ENCODE data around the gene TECPR1.

TECPR1 gene

DNA sequence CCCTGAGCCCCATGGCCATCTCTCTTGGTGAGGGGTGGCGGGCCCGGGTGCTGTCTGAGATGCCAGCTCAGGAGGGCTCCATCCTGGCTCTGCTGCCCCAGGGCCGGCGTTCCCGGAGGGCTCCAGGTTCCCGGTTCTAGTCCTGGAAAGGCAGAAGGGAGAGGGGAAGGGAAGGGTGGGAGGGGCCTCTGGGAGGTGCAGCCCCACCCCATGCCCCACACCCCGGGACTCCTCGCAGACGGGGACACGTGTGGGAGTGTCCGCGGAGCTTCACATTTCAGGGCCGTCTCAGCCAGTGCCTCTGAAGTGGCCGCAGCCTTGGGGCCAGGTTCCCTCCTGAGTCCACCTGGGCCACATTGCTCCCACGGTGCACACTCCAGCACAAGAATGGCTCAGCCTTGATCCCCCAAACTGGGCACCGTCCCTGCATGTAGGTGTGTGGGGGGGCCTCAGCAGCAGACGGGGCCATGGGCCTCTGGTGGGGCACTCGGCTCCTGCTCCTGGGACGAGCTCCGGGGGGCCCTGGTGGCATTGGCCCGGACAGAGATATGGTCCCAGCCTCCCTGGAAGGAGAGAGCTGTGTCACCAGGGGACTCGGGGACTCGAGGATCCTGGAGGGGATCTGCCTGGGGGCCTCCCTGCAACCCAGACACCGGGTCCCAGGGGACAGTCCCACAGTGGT, 35.0 kb downstream of the TECPR1 start:
- no peaks in the 10 kb centered on the region for H3K36me3 ChIP-seq (ENCODE audit: control insufficient read depth, low read length)
- H3K9me3 ChIP-seq (ENCODE audit: control insufficient read depth, insufficient read depth, low read length): no peaks in the 10 kb centered on the region
- H3K27ac ChIP-seq (ENCODE audit: low read depth, low read length): no peak overlapping the region
- no peaks in the 10 kb centered on the region for H3K9me2 ChIP-seq (replicated peaks; ENCODE audit: control insufficient read depth, low read length)
- no peaks in the 10 kb centered on the region for H3K79me2 ChIP-seq (ENCODE audit: control insufficient read depth, low read length)
- H3K4me3 ChIP-seq (ENCODE audit: low read length): no peak overlapping the region
- TF ChIP-seq, protein P1, sequence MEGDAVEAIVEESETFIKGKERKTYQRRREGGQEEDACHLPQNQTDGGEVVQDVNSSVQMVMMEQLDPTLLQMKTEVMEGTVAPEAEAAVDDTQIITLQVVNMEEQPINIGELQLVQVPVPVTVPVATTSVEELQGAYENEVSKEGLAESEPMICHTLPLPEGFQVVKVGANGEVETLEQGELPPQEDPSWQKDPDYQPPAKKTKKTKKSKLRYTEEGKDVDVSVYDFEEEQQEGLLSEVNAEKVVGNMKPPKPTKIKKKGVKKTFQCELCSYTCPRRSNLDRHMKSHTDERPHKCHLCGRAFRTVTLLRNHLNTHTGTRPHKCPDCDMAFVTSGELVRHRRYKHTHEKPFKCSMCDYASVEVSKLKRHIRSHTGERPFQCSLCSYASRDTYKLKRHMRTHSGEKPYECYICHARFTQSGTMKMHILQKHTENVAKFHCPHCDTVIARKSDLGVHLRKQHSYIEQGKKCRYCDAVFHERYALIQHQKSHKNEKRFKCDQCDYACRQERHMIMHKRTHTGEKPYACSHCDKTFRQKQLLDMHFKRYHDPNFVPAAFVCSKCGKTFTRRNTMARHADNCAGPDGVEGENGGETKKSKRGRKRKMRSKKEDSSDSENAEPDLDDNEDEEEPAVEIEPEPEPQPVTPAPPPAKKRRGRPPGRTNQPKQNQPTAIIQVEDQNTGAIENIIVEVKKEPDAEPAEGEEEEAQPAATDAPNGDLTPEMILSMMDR (IDR thresholded peaks at IDR 0.05; ENCODE audit: low read depth, low read length, poor library complexity, severe bottlenecking): no peak
- TF ChIP-seq EZH2phosphoT487 (IDR thresholded peaks at IDR 0.05; ENCODE audit: borderline replicate concordance, low read length): no peak
- H3K27me3 ChIP-seq (ENCODE audit: control insufficient read depth, low read length): peaks cover 31% of the 10 kb centered on the region
- peaks cover 32% of the 10 kb centered on the region for H3K4me1 ChIP-seq (ENCODE audit: control insufficient read depth, low read length)
- H4K20me1 ChIP-seq (ENCODE audit: control insufficient read depth, insufficient read depth, low read depth, low read length): peaks cover 32% of the 10 kb centered on the region
- peaks cover 13% of the 10 kb centered on the region for H3F3A ChIP-seq (ENCODE audit: control insufficient read depth, insufficient read depth)
- H3K4me2 ChIP-seq (ENCODE audit: low read length): no peak overlapping the region

DNA sequence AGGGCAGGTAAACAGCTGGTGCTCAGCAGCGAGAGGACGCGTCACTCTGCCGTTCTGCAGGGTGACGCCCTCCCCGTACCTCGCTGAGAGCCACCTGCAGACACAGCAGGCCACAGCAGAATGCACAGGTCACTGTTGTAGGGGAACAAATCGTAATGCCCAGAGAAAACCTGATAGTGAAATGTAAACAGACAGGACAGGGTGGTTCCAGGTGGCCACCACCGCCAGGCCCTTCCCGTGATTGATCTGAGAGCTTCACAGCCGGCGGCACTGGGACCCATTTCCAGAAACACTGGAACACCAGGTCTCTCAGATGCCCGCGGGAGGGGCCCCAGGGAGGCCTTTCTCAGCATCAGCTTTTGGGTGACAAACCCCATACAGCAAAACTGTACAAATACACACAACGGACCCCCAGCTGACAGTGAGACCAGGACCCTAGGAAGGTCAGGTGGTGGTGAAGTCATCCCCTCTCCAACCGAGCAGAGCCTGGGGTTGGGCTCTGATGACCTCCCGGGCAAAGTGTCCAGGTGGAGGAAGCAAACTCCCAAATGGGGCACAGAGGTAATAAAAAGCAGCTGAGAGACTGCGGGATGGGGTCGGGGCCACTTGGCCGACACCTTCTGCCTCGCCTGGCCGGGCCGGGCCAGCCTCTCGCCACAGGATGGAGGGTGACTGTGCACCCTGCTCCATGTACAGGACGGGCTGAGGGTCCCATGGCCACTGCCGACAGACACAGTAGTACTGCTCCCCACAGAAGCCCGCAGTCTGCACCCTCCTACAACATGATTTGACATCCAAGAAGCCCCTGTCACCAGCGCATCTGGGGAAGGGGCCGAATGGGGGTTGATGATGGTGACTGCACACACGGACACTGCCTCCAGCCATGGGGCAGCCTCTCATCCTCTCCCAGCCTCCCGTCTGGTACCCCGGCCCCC, 36.2 kb downstream of the TECPR1 start:
- TF ChIP-seq EZH2phosphoT487 (IDR thresholded peaks at IDR 0.05; ENCODE audit: borderline replicate concordance, low read length): no peak
- TF ChIP-seq, protein P1 (IDR thresholded peaks at IDR 0.05; ENCODE audit: low read depth, low read length, poor library complexity, severe bottlenecking): no peak
- Histone ChIP-seq H3K27ac (ENCODE audit: low read depth, low read length) (no peak overlapping the region), H3K4me3 (ENCODE audit: low read length) (no peak overlapping the region), H4K20me1 (ENCODE audit: control insufficient read depth, insufficient read depth, low read depth, low read length) (peaks cover 30% of the 10 kb centered on the region), H3K79me2 (ENCODE audit: control insufficient read depth, low read length) (no peaks in the 10 kb centered on the region), H3K4me1 (ENCODE audit: control insufficient read depth, low read length) (peaks cover 37% of the 10 kb centered on the region), H3K4me2 (ENCODE audit: low read length) (no peak overlapping the region), H3K36me3 (ENCODE audit: control insufficient read depth, low read length) (no peaks in the 10 kb centered on the region), H3F3A (ENCODE audit: control insufficient read depth, insufficient read depth) (peaks cover 13% of the 10 kb centered on the region), H3K9me3 (ENCODE audit: control insufficient read depth, insufficient read depth, low read length) (no peaks in the 10 kb centered on the region), H3K9me2 (replicated peaks; ENCODE audit: control insufficient read depth, low read length) (no peaks in the 10 kb centered on the region), H3K27me3 (ENCODE audit: control insufficient read depth, low read length) (peaks cover 37% of the 10 kb centered on the region)

DNA sequence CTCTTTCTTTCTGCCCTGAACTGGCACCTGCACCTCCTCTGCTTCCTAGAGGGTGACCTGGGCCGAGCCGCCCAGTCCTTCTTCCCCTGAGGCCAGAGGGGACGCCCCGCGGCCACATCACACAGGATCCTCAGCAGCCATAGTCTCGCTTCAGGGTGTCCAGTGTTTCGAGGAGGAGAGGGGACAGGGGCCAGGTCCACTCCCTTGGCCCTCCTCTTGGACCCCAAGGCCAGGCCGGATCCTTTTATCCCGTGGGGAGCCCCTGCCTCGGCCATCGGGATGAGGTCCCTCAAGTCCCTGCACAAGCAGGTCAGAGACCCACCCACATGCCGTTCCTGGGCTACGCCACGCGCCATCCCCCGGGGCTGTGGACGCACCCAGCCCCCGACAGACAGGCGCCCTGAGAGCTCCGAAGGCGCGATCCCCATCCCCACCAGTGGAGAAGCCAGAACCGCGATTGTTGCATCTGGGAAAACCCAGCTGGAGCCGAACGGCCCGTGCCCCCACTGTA, 37.2 kb downstream of the TECPR1 start:
- Histone ChIP-seq H3K27ac (ENCODE audit: low read depth, low read length) (no peak overlapping the region), H3K27me3 (ENCODE audit: control insufficient read depth, low read length) (peaks cover 37% of the 10 kb centered on the region), H3K79me2 (ENCODE audit: control insufficient read depth, low read length) (no peaks in the 10 kb centered on the region), H3K9me2 (replicated peaks; ENCODE audit: control insufficient read depth, low read length) (no peaks in the 10 kb centered on the region), H3K9me3 (ENCODE audit: control insufficient read depth, insufficient read depth, low read length) (no peaks in the 10 kb centered on the region), H3K36me3 (ENCODE audit: control insufficient read depth, low read length) (no peaks in the 10 kb centered on the region), H3F3A (ENCODE audit: control insufficient read depth, insufficient read depth) (peaks cover 13% of the 10 kb centered on the region), H3K4me1 (ENCODE audit: control insufficient read depth, low read length) (peaks cover 28% of the 10 kb centered on the region), H4K20me1 (ENCODE audit: control insufficient read depth, insufficient read depth, low read depth, low read length) (peaks cover 33% of the 10 kb centered on the region), H3K4me3 (ENCODE audit: low read length) (no peak overlapping the region), H3K4me2 (ENCODE audit: low read length) (no peak overlapping the region)
- TF ChIP-seq, protein P1 (IDR thresholded peaks at IDR 0.05; ENCODE audit: low read depth, low read length, poor library complexity, severe bottlenecking): no peak
- no peak for TF ChIP-seq EZH2phosphoT487 (IDR thresholded peaks at IDR 0.05; ENCODE audit: borderline replicate concordance, low read length)
